Kidney epithelial cell (primary cell): ENCODE measurements around the gene FAM98C. TPM values are rescaled to one million over a fixed set of nuclear protein-coding genes. Genes with fewer than 3 reads are reported as not detected.

Experiments
- DNase-seq: peaks from one replicate; pipeline ENCODE4 v3.0.0-alpha.2; 2010; ENCODE audit warnings: low read depth
- H3K27me3 ChIP-seq: 2 replicates; pipeline ENCODE4 v1.6.0; 2011; ENCODE audit warnings: low read length; ENCODE audit not compliant: control insufficient read depth, insufficient read depth
- H3K36me3 ChIP-seq: 2 replicates; pipeline ENCODE4 v1.5.1; 2011; ENCODE audit warnings: low read length; ENCODE audit not compliant: control insufficient read depth, insufficient read depth
- H3K4me3 ChIP-seq: 2 replicates; pipeline ENCODE4 v1.5.1; 2011; ENCODE audit warnings: low read depth, mild to moderate bottlenecking, control low read depth, low read length
- CTCF ChIP-seq: IDR thresholded peaks from 2 replicates; pipeline ENCODE4 v1.5.1; 2011; ENCODE audit warnings: mild to moderate bottlenecking, moderate library complexity, low read length, control low read depth, inconsistent platforms; ENCODE audit not compliant: insufficient read depth, poor library complexity, severe bottlenecking
- total RNA-seq: library from RNA; depleted of rRNA; stranded (reverse); fragments of >200 nt; gene quantifications from 2 replicates; pipeline ENCODE4 v1.2.3, GENCODE V29; 2015

Gene FAM98C
- total RNA-seq, 1 donor from 2014 or later = 17.8 TPM

GRCh38 chr19:38399537-38399936 is 3.4 kb upstream of the FAM98C start:
- no peak for DNase-seq
- no peak for TF ChIP-seq CTCF
- Histone ChIP-seq H3K4me3 (no peak overlapping the region), H3K27me3 (peaks cover 11% of the 10 kb centered on the region), H3K36me3 (peaks cover 1% of the 10 kb centered on the region)

- H3K36me3 ChIP-seq = peaks cover 1% of the 10 kb centered on the region
- no peak overlapping the region for H3K4me3 ChIP-seq
- DNase-seq = no peak
- no peak for TF ChIP-seq CTCF
- peaks cover 4% of the 10 kb centered on the region for H3K27me3 ChIP-seq
Observed at GRCh38 chr19:38400361-38400760, 2.5 kb upstream of the FAM98C start.

- Histone ChIP-seq H3K36me3 (peaks cover under 1% of the 10 kb centered on the region), H3K27me3 (peaks cover 4% of the 10 kb centered on the region), H3K4me3 (no peak overlapping the region)
- no peak for TF ChIP-seq CTCF
- DNase-seq = no peak
Observed at GRCh38 chr19:38401148-38401547, 1.7 kb upstream of the FAM98C start.

GRCh38 chr19:38402623-38402966 is 298 bp upstream of the FAM98C start:
- peak overlapping the region; percentile 35 for H3K4me3 ChIP-seq

GRCh38 chr19:38404858-38405257 is 2.0 kb downstream of the FAM98C start:
- H3K4me3 ChIP-seq = no peak overlapping the region

More at GRCh38 chr19:38402623-38402966, 298 bp upstream of the FAM98C start:
- H3K36me3 ChIP-seq = no peaks in the 10 kb centered on the region
- TF ChIP-seq CTCF = no peak
- H3K27me3 ChIP-seq = peaks cover 2% of the 10 kb centered on the region
- no peak for DNase-seq

More at GRCh38 chr19:38404858-38405257, 2.0 kb downstream of the FAM98C start:
- H3K36me3 ChIP-seq = no peaks in the 10 kb centered on the region
- H3K27me3 ChIP-seq = no peaks in the 10 kb centered on the region
- DNase-seq = no peak
- no peak for TF ChIP-seq CTCF
